Measurements from ENCODE around the gene BMPER. TPM values are rescaled to one million over a fixed set of nuclear protein-coding genes. Genes with fewer than 3 reads are reported as not detected.

Gene BMPER
- polyA plus RNA-seq, 1 of the 3 experiments (the other 2 are of a cell fraction) = 20.0 TPM

DNA sequence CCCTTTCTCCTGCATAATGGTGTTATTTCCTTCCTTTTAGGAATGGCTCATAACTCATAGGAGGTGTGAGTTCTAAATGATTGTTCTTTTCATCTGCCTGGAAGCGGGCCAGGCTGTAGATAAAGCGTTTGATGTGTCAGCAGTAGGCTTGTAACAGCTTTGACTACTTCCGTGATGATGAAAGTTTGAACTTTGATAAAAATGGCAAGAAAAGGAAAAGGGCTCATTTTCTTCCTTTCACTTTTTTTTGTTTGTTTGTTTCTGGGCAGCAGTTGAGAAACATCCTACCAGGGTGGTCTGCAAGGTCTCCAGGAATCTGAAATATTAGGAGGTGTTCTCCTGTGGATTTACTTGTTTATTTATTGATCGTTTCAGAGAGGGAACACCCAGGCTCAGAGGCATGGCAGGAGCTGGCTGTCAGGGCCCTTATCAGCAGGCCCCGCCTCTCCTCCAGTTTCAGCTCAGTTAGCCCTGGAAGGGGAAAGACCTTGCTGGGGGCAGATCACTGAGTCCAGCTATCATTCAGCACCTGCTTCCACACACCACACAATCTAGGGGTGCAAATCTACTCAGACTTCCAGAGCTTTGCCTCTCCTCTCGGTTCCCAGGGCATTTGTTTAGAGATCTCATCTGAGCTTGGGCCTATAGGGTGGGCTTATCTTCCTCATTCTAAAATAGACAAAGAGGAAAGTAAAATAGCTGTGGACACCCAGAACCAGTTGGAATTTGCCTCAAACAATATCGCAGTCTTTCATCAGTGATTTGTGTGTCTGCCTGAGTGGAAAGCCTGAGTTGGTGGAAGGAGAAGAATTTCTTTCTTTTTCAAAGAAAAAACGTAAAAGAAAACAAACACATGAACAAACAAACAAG lies 130.9 kb downstream of the BMPER start:
- TF ChIP-seq JUND (IDR thresholded peaks at IDR 0.05) (no peak), EP300 (IDR thresholded peaks at IDR 0.05; ENCODE audit: borderline replicate concordance in 1 of 2, low read depth in 1 of 2, low read length in 1 of 2) (no peak), GABPA (IDR thresholded peaks at IDR 0.05; ENCODE audit: low read depth) (no peak), RFX5 (IDR thresholded peaks at IDR 0.05; ENCODE audit: low read length) (no peak), SMC3 (IDR thresholded peaks at IDR 0.05; ENCODE audit: low read depth, low read length) (no peak), RXRA (IDR thresholded peaks at IDR 0.05; ENCODE audit: borderline replicate concordance, low read depth) (no peak), FOXM1 (IDR thresholded peaks at IDR 0.05; ENCODE audit: low read depth) (no peak), SIN3A (IDR thresholded peaks at IDR 0.05; ENCODE audit: borderline replicate concordance, low read depth, low read length) (no peak), RAD21 (IDR thresholded peaks at IDR 0.05; ENCODE audit: low read length) (no peak), RCOR1 (IDR thresholded peaks at IDR 0.05; ENCODE audit: low read length) (no peak), CHD2 (IDR thresholded peaks at IDR 0.05; ENCODE audit: low read length, partially characterized antibody) (no peak), TEAD4 (IDR thresholded peaks at IDR 0.05; ENCODE audit: borderline replicate concordance, insufficient read depth) (no peak), TCF12 (IDR thresholded peaks at IDR 0.05) (no peak)
- TF ChIP-seq, protein P1, sequence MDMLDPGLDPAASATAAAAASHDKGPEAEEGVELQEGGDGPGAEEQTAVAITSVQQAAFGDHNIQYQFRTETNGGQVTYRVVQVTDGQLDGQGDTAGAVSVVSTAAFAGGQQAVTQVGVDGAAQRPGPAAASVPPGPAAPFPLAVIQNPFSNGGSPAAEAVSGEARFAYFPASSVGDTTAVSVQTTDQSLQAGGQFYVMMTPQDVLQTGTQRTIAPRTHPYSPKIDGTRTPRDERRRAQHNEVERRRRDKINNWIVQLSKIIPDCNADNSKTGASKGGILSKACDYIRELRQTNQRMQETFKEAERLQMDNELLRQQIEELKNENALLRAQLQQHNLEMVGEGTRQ (IDR thresholded peaks at IDR 0.05; ENCODE audit: borderline replicate concordance, low read depth, low read length) = no peak
- TF ChIP-seq, protein P2, sequence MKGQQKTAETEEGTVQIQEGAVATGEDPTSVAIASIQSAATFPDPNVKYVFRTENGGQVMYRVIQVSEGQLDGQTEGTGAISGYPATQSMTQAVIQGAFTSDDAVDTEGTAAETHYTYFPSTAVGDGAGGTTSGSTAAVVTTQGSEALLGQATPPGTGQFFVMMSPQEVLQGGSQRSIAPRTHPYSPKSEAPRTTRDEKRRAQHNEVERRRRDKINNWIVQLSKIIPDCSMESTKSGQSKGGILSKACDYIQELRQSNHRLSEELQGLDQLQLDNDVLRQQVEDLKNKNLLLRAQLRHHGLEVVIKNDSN (IDR thresholded peaks at IDR 0.05; ENCODE audit: borderline replicate concordance, low read depth) = no peak
- TF ChIP-seq, protein P3, sequence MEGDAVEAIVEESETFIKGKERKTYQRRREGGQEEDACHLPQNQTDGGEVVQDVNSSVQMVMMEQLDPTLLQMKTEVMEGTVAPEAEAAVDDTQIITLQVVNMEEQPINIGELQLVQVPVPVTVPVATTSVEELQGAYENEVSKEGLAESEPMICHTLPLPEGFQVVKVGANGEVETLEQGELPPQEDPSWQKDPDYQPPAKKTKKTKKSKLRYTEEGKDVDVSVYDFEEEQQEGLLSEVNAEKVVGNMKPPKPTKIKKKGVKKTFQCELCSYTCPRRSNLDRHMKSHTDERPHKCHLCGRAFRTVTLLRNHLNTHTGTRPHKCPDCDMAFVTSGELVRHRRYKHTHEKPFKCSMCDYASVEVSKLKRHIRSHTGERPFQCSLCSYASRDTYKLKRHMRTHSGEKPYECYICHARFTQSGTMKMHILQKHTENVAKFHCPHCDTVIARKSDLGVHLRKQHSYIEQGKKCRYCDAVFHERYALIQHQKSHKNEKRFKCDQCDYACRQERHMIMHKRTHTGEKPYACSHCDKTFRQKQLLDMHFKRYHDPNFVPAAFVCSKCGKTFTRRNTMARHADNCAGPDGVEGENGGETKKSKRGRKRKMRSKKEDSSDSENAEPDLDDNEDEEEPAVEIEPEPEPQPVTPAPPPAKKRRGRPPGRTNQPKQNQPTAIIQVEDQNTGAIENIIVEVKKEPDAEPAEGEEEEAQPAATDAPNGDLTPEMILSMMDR (IDR thresholded peaks at IDR 0.05) = no peak
- TF ChIP-seq, protein P4, sequence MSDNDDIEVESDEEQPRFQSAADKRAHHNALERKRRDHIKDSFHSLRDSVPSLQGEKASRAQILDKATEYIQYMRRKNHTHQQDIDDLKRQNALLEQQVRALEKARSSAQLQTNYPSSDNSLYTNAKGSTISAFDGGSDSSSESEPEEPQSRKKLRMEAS (IDR thresholded peaks at IDR 0.05; ENCODE audit: low read depth) = no peak
- H3K36me3 ChIP-seq (replicated peaks in 1 of 2; ENCODE audit: control insufficient read depth in 1 of 2, insufficient read depth in 2 of 2, low read length in 1 of 2) = no peaks in the 10 kb centered on the region
- no peak overlapping the region for H3K27ac ChIP-seq (ENCODE audit: low read depth in 2 of 2, low read length in 1 of 2)
- WGBS (ENCODE audit: low lambda C conversion rate) = 54% methylated on average over 8 of the region's 8 CpGs
- no peaks in the 10 kb centered on the region for H4K20me1 ChIP-seq (ENCODE audit: insufficient read depth)
- no peak overlapping the region for H3K9ac ChIP-seq
- peak overlapping the region; percentile 23; the same call in 1 of the 2 replicates for H2AFZ ChIP-seq (ENCODE audit: low read depth)
- no peak overlapping the region for H3K4me2 ChIP-seq
- no peaks in the 10 kb centered on the region for H3K9me2 ChIP-seq
- ChIA-PET POLR2A (no interaction called here), CTCF (interaction anchor here (1.0 kb wide), 1 partner anchor 11 kb away, joined by 4 read pairs; no protein-coding TSS in a partner anchor)
- H3K4me3 ChIP-seq (ENCODE audit: low read depth in 2 of 2, low read length in 1 of 2) = no peak overlapping the region
- H3K4me1 ChIP-seq (ENCODE audit: control insufficient read depth in 1 of 2, insufficient read depth in 2 of 2, low read depth in 1 of 2, low read length in 1 of 2) = peaks cover 0 to 20% of the 10 kb centered on the region in 2 experiments; a peak in 2 of 4 replicates
- H3K9me3 ChIP-seq = no peaks in the 10 kb centered on the region
- H3K27me3 ChIP-seq (ENCODE audit: insufficient read depth) = no peaks in the 10 kb centered on the region
- DNase-seq = no peak
- H3F3A ChIP-seq (replicated peaks; ENCODE audit: insufficient read depth) = no peaks in the 10 kb centered on the region
- H3K79me2 ChIP-seq (ENCODE audit: insufficient read depth) = no peaks in the 10 kb centered on the region
